GM12878 (cell line): ENCODE data around the gene ELP4. TPM values are rescaled to one million over a fixed set of nuclear protein-coding genes. Genes with fewer than 3 reads are reported as not detected.
"Not testable (repeated sequence)": the region's sequence is repeated elsewhere in the genome, so short reads cannot be mapped to it uniquely, and the experiment has no call there.

ENCODE experiments used
- ATAC-seq: fragments of 200-7000 bp; cut with Tn5 transposase; 3 replicates; pipeline ENCODE4 v1.9.1; 2020; ENCODE audit warnings: mild to moderate bottlenecking, moderate library complexity
- BruUV-seq: library from RNA; stranded (reverse); fragments of 400-500 nt; replicated peaks from 2 replicates; lab custom pipeline; 2021; lab: Mats Ljungman, UMichigan
- CTCF ChIA-PET: fragments of 300-600 bp; sonication (Branson Sonifier 250); formaldehyde crosslinking; extraction: SDS; loops from one replicate; lab custom pipeline; 2021; ENCODE audit warnings: inconsistent platforms; lab: Yijun Ruan, JAX
- POLR2A ChIA-PET: fragments of 350-600 bp; formaldehyde crosslinking; extraction: SDS; loops from one replicate; lab custom pipeline; 2021; ENCODE audit warnings: inconsistent platforms; lab: Charles Lee
- RAD21 ChIA-PET: fragments of 300-600 bp; sonication (Branson Sonifier 250); formaldehyde crosslinking; loops from one replicate; lab custom pipeline; 2023; ENCODE audit warnings: antibody characterized with exemption; ENCODE audit not compliant: unreplicated experiment; lab: Charles Lee
- SMC1A ChIA-PET: fragments of 300-600 bp; sonication (Branson Sonifier 250); formaldehyde crosslinking; loops from one replicate; lab custom pipeline; 2023; ENCODE audit not compliant: unreplicated experiment, uncharacterized antibody; lab: Charles Lee
- DNase-seq: peaks from one replicate; pipeline ENCODE4 v3.0.0-alpha.2; 2011; ENCODE audit warnings: low read depth, low spot score
- FAIRE-seq: peaks from 3 replicates; lab custom pipeline; 2011; peaks lifted over from hg19 to GRCh38; lab: Jason Lieb, UNC
- H2AFZ ChIP-seq: 2 replicates; pipeline ENCODE4 v1.6.0; 2011; ENCODE audit warnings: low read depth, low read length, control low read depth; ENCODE audit not compliant: control insufficient read depth
- H3K27ac ChIP-seq: 2 replicates; pipeline ENCODE4 v1.5.1; 2011; ENCODE audit warnings: control low read depth; ENCODE audit not compliant: control insufficient read depth, insufficient read depth
- H3K27me3 ChIP-seq, 2 experiments: replicated peaks in 1 of 2; 2 replicates each; pipeline versions ENCODE4 v1.6.0 to v1.6.1; 2011; ENCODE audit warnings: low read length in 1 of 2; ENCODE audit not compliant: control insufficient read depth in 2 of 2, insufficient read depth in 2 of 2
- H3K36me3 ChIP-seq, 2 experiments: 2 replicates each; pipeline ENCODE4 v1.5.1; 2011; ENCODE audit warnings: low read length in 1 of 2; ENCODE audit not compliant: control insufficient read depth in 2 of 2, insufficient read depth in 2 of 2
- H3K4me1 ChIP-seq: 2 replicates; pipeline ENCODE4 v1.6.1; 2011; ENCODE audit warnings: mild to moderate bottlenecking, low read length, moderate library complexity, mixed read lengths; ENCODE audit not compliant: control insufficient read depth, insufficient read depth
- H3K4me2 ChIP-seq: 2 replicates; pipeline ENCODE4 v1.6.0; 2011; ENCODE audit warnings: control low read depth; ENCODE audit not compliant: control insufficient read depth, insufficient read depth
- H3K4me3 ChIP-seq: fragments of 200-600 bp; sonication (generic); 2 replicates; pipeline ENCODE4 v1.5.1; 2016
- H3K79me2 ChIP-seq: 2 replicates; pipeline ENCODE4 v1.6.0; 2011; ENCODE audit warnings: low read length; ENCODE audit not compliant: control insufficient read depth, insufficient read depth
- H3K9ac ChIP-seq: 2 replicates; pipeline ENCODE4 v1.8.0; 2011; ENCODE audit warnings: low read length, control low read depth, mixed read lengths; ENCODE audit not compliant: control insufficient read depth, insufficient read depth
- H3K9me3 ChIP-seq: replicated peaks from 3 replicates; pipeline ENCODE4 v1.5.1; 2011; ENCODE audit warnings: mild to moderate bottlenecking, low read length; ENCODE audit not compliant: control insufficient read depth, insufficient read depth
- H4K20me1 ChIP-seq: 2 replicates; pipeline ENCODE4 v1.6.0; 2011; ENCODE audit not compliant: control insufficient read depth, insufficient read depth
- BRCA1 ChIP-seq: IDR thresholded peaks from 2 replicates; pipeline ENCODE4 v1.6.1; 2011; ENCODE audit warnings: low read depth, low read length, improper control_type of control experiment
- DPF2 ChIP-seq: fragments of 450-650 bp; IDR thresholded peaks from 2 replicates; pipeline ENCODE4 v1.6.1; 2017; ENCODE audit warnings: mild to moderate bottlenecking
- JUNB ChIP-seq: IDR thresholded peaks from 2 replicates; pipeline ENCODE4 v1.6.1; 2016; ENCODE audit warnings: antibody characterized with exemption, mild to moderate bottlenecking
- NR2F1 ChIP-seq: fragments of 450-650 bp; conservative IDR thresholded peaks from 2 replicates; pipeline ENCODE4 v1.6.1; 2017; ENCODE audit warnings: mild to moderate bottlenecking
- POLR2AphosphoS5 ChIP-seq: IDR thresholded peaks from 2 replicates; pipeline ENCODE4 v1.6.1; 2011; ENCODE audit warnings: mild to moderate bottlenecking, low read length, inconsistent platforms
- SREBF2 ChIP-seq: IDR thresholded peaks from 2 replicates; pipeline ENCODE4 v1.6.1; 2012; ENCODE audit warnings: mild to moderate bottlenecking, low read length
- SUPT20H ChIP-seq: IDR thresholded peaks from 2 replicates; pipeline ENCODE4 v1.6.1; 2011; ENCODE audit warnings: low read depth, mild to moderate bottlenecking, low read length, moderate library complexity, borderline replicate concordance; ENCODE audit not compliant: control insufficient read depth
- TCF7 ChIP-seq: IDR thresholded peaks from 2 replicates; pipeline ENCODE4 v1.6.1; 2014; ENCODE audit warnings: antibody characterized with exemption, borderline replicate concordance
- YBX1 ChIP-seq: fragments of 450-650 bp; IDR thresholded peaks from 2 replicates; pipeline ENCODE4 v1.6.1; 2016; ENCODE audit warnings: antibody characterized with exemption
- ZNF274 ChIP-seq: IDR thresholded peaks from one replicate; pipeline ENCODE4 v1.8.0; 2011; ENCODE audit not compliant: insufficient read length, insufficient read depth
- WGBS: methylation state at CpG from one replicate; pipeline ENCODE4 v1.1.6; 2016; ENCODE audit warnings: low lambda C conversion rate; ENCODE audit not compliant: insufficient replicate concordance, insufficient coverage; ENCODE audit errors: missing lambda C conversion rate; 5-methylcytosine and 5-hydroxymethylcytosine counted together
- in situ Hi-C: fragments of 300-500 bp; cut with MboI; formaldehyde crosslinking; loops from 9 replicates; pipeline ENCODE4 v1.14.3; 2018; ENCODE audit warnings: mixed read lengths
- intact Hi-C: fragments of 100-400 bp; cut with micrococcal nuclease; formaldehyde crosslinking; loops from one replicate; pipeline ENCODE4 v1.14.2; 2022; ENCODE audit not compliant: unreplicated experiment
- polyA plus RNA-seq, 11 experiments: library from polyadenylated mRNA; depleted of rRNA in 4 of 11; unstranded in 6 of 11; stranded (reverse) in 5 of 11; fragments of >200 nt; fragmentation: Nextera tagmentation in 4 of 11; fragmentation: Illumina TruSeq in 1 of 11; extraction: Ambion mirVana in 4 of 11; extraction: Trizol in 1 of 11; gene quantifications; 1 replicate in 1 of 11; 2 replicates in 10 of 11; pipeline versions ENCODE4 v1.2.1 to v1.2.3, GENCODE V29; 2011 to 2016; ENCODE audit warnings: inconsistent platforms in 2 of 11, missing spikeins in 2 of 11, low read depth in 1 of 11
- total RNA-seq, 4 experiments: library from RNA; depleted of rRNA in 3 of 4; stranded (reverse); fragments of >200 nt in 3 of 4; fragmentation: Illumina TruSeq in 1 of 4; extraction: Trizol in 1 of 4; gene quantifications; 2 replicates each; pipeline versions ENCODE4 v1.2.1 to v1.2.3, GENCODE V29; 2013 to 2021
- TF ChIP-seq, protein P1 (sequence below): IDR thresholded peaks from 2 replicates; pipeline ENCODE4 v1.6.1; 2011; ENCODE audit warnings: borderline replicate concordance, low read depth, mild to moderate bottlenecking, moderate library complexity, low read length; ENCODE audit not compliant: insufficient read depth, poor library complexity, severe bottlenecking
- TF ChIP-seq, protein P2 (sequence below): fragments of 450-650 bp; formaldehyde crosslinking; IDR thresholded peaks from 2 replicates; pipeline ENCODE4 v1.4.0; 2022; ENCODE audit warnings: mild to moderate bottlenecking, moderate library complexity

ELP4 gene
- total and polyA plus RNA-seq, 10 of the 15 experiments (the other 5 are each of a cell fraction or from before 2014, with no cell fraction given): 17.7 to 36.1 (median 27.0) TPM

DNA sequence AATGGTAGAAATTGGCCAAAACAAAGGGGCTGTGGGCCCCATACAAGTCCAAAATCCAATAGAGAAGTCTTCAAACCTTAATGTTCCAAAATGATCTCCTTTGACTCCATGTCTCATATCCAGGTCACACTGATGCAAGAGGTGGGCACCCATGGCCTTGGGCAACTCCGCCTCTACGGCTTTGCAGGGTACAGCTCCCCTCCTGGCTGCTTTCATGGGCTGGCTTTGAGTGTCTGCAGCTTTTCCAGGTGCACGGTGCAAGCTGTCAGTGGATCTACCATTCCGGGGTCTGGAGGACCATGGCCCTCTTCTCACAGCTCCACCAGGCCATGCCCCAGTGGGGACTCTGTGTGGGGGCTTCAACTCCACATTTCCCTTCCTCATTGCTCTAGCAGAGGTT lies 15.8 kb upstream of the ELP4 start:
- BruUV-seq, H3K4me2 ChIP-seq: not testable (repeated sequence)

DNA sequence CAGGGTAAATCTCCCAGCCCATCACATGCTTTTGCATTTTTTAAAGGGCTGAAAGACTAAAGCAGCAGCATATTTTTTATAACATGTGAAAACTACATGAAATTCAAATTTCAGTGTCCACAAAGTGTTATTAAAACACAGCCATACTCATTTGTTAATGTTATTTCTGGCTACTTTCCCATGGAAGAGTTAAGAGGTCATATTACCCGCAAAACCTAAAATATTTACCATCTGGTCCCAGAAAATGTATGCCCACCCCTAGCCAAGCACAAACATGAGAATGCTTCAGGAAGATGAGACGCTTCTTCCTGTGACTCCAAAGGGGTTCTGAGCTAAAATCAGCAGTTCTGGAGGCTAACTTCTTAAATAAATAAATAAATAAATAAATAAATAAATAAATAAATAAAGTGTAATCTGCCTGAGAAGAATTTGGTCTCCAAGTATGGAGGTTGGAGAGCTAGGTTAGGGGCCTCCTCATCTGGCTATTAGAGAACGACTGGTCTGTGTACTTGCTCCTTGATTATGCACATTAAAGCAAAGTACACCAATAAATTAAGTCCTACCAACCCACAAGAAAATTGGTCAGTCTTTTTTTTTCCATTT lies 9.9 kb upstream of the ELP4 start:
- no TSS peak for BruUV-seq
- no peaks in the 10 kb centered on the region; the same call in 2 of the 3 replicates for H3K9me3 ChIP-seq
- H3K9ac ChIP-seq: no peak overlapping the region
- H3K79me2 ChIP-seq: peaks cover 15% of the 10 kb centered on the region
- DNase-seq: no peak
- RAD21 ChIA-PET: no interaction called here
- no peak overlapping the region for H3K4me3 ChIP-seq
- H3K4me2 ChIP-seq: no peak overlapping the region
- POLR2A ChIA-PET: no interaction called here
- no peak overlapping the region for H2AFZ ChIP-seq
- in situ Hi-C loops: loop anchor here (10.0 kb wide), 1 partner anchor 455 kb away; no protein-coding TSS in a partner anchor
- no peak overlapping the region for H3K27ac ChIP-seq
- H3K27me3 ChIP-seq: no peaks in the 10 kb centered on the region
- H4K20me1 ChIP-seq: no peaks in the 10 kb centered on the region
- 100% methylated on average over 3 of the region's 3 CpGs for WGBS
- no peak for FAIRE-seq
- H3K36me3 ChIP-seq: no peaks in the 10 kb centered on the region; a peak in 1 of 4 replicates
- SMC1A ChIA-PET: no interaction called here
- H3K4me1 ChIP-seq: no peaks in the 10 kb centered on the region
- intact Hi-C loops: no loop called here
- ATAC-seq: no peak
- CTCF ChIA-PET: interaction anchor here (1.3 kb wide), 1 partner anchor 14 kb away, joined by 3 read pairs; no protein-coding TSS in a partner anchor
- TF ChIP-seq TCF7: no peak
- TF ChIP-seq ZNF274: no peak
- TF ChIP-seq DPF2: no peak
- TF ChIP-seq, protein P1, sequence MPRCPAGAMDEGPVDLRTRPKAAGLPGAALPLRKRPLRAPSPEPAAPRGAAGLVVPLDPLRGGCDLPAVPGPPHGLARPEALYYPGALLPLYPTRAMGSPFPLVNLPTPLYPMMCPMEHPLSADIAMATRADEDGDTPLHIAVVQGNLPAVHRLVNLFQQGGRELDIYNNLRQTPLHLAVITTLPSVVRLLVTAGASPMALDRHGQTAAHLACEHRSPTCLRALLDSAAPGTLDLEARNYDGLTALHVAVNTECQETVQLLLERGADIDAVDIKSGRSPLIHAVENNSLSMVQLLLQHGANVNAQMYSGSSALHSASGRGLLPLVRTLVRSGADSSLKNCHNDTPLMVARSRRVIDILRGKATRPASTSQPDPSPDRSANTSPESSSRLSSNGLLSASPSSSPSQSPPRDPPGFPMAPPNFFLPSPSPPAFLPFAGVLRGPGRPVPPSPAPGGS: no peak
- no peak for TF ChIP-seq SREBF2
- TF ChIP-seq, protein P2, sequence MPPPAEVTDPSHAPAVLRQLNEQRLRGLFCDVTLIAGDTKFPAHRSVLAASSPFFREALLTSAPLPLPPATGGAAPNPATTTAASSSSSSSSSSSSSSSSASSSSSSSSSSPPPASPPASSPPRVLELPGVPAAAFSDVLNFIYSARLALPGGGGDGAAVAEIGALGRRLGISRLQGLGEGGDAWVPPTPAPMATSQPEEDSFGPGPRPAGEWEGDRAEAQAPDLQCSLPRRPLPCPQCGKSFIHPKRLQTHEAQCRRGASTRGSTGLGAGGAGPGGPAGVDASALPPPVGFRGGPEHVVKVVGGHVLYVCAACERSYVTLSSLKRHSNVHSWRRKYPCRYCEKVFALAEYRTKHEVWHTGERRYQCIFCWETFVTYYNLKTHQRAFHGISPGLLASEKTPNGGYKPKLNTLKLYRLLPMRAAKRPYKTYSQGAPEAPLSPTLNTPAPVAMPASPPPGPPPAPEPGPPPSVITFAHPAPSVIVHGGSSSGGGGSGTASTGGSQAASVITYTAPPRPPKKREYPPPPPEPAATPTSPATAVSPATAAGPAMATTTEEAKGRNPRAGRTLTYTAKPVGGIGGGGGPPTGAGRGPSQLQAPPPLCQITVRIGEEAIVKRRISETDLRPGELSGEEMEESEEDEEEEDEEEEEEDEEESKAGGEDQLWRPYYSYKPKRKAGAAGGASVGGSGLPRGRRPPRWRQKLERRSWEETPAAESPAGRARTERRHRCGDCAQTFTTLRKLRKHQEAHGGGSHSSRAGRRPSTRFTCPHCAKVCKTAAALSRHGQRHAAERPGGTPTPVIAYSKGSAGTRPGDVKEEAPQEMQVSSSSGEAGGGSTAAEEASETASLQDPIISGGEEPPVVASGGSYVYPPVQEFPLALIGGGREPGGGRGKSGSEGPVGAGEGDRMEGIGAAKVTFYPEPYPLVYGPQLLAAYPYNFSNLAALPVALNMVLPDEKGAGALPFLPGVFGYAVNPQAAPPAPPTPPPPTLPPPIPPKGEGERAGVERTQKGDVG: no peak
- no peak for TF ChIP-seq YBX1
- no peak for TF ChIP-seq POLR2AphosphoS5
- no peak for TF ChIP-seq BRCA1
- no peak for TF ChIP-seq JUNB
- no peak for TF ChIP-seq SUPT20H
- TF ChIP-seq NR2F1: no peak

More for the DNA sequence above, 15.8 kb upstream of the ELP4 start:
- FAIRE-seq, ATAC-seq, RAD21 ChIA-PET, H2AFZ ChIP-seq, H3K79me2 ChIP-seq, H3K9me3 ChIP-seq, H3K36me3 ChIP-seq, H3K27me3 ChIP-seq, H3K27ac ChIP-seq, H3K4me1 ChIP-seq, H3K9ac ChIP-seq, SMC1A ChIA-PET, DNase-seq, H3K4me3 ChIP-seq, POLR2A ChIA-PET, H4K20me1 ChIP-seq: not testable (repeated sequence)
- intact Hi-C loops: loop anchor here (5.0 kb wide), 1 partner anchor 319 kb away; the partner anchor contains the start of gene PAX6
- CTCF ChIA-PET: interaction anchor here (0.6 kb wide), 1 partner anchor 10 kb away, joined by 4 read pairs; no protein-coding TSS in a partner anchor
- in situ Hi-C loops: loop anchor here (10.0 kb wide), 1 partner anchor 461 kb away; no protein-coding TSS in a partner anchor
- 100% methylated on average over 4 of the region's 4 CpGs for WGBS
